ENCODE data around the gene DPH2. TPM values are rescaled to one million over a fixed set of nuclear protein-coding genes. Genes with fewer than 3 reads are reported as not detected.

DPH2 gene
- total RNA-seq, 1 donor from 2014 or later: 51.6 TPM

- ChIA-PET CTCF (interaction anchor here (1.5 to 3.5 kb wide), 2 partner anchors 11 to 182 kb away, joined by 7 to 26 read pairs; partner anchors contain the start of gene ARTN), POLR2A (interaction anchor here (1.5 kb wide), 1 partner anchor 10 kb away, joined by 3 read pairs; no protein-coding TSS in a partner anchor)
- DNase-seq (no peak), ATAC-seq (ENCODE audit: low read depth) (no peak)
- peak overlapping the region; percentile 56 for H3K4me3 Mint-ChIP-seq
- peak overlapping the region; percentile 25 for H3K27ac Mint-ChIP-seq
- H3K4me1 Mint-ChIP-seq: peaks cover 37% of the 10 kb centered on the region
- H3K27me3 Mint-ChIP-seq: no peaks in the 10 kb centered on the region
- no peak for TF ChIP-seq CTCF (IDR thresholded peaks at IDR 0.05)
- peaks cover 13% of the 10 kb centered on the region for H3K36me3 Mint-ChIP-seq (ENCODE audit: low read depth)
- intact Hi-C loops (cut with micrococcal nuclease): no loop called here
- no peaks in the 10 kb centered on the region for H3K9me3 Mint-ChIP-seq
Observed at GRCh38 chr1:43944860-43945259, 24.9 kb upstream of the DPH2 start.

- CTCF ChIA-PET: interaction anchor here (0.8 to 3.5 kb wide), 5 partner anchors 12 to 416 kb away, joined by 3 to 26 read pairs (median 3); partner anchors contain the start of gene ARTN
- peaks cover 39% of the 10 kb centered on the region for H3K4me1 Mint-ChIP-seq
- TF ChIP-seq CTCF (IDR thresholded peaks at IDR 0.05): no peak
Observed at GRCh38 chr1:43945674-43946235, 24.1 kb upstream of the DPH2 start.

GRCh38 chr1:43946236-43947060, 23.4 kb upstream of the DPH2 start, which contains the start of gene IPO13:
Gene IPO13, plus strand, starts transcription at chr1:43946950. Its CDS starts 651 bp downstream, at chr1:43947601.
- Mint-ChIP-seq H3K27me3 (no peaks in the 10 kb centered on the region), H3K36me3 (ENCODE audit: low read depth) (peaks cover 22% of the 10 kb centered on the region), H3K9me3 (no peaks in the 10 kb centered on the region), H3K27ac (peak within 1 kb of the TSS; percentile 95), H3K4me1 (peaks cover 43% of the 10 kb centered on the region), H3K4me3 (peak within 1 kb of the TSS; percentile 91)
- CTCF ChIA-PET: interaction anchor here (0.8 to 3.5 kb wide), 5 partner anchors 12 to 417 kb away, joined by 3 to 26 read pairs (median 3); partner anchors contain the start of gene ARTN
- no peak for TF ChIP-seq CTCF (IDR thresholded peaks at IDR 0.05)
- peak; percentile 95 for ATAC-seq (ENCODE audit: low read depth)
- intact Hi-C loops (cut with micrococcal nuclease): loop anchor here (1.0 kb wide), 6 partner anchors 23 to 297 kb away; partner anchors contain the start of genes ATP6V0B, CCDC24 and ST3GAL3
- DNase-seq: peak; percentile 98
- POLR2A ChIA-PET: interaction anchor here (0.7 to 2.5 kb wide), 17 partner anchors 8 to 774 kb away, joined by 3 to 19 read pairs (median 4); partner anchors contain the start of genes ATP6V0B, CFAP57, DMAP1 and DPH2

More at GRCh38 chr1:43945674-43946235, 24.1 kb upstream of the DPH2 start:
- H3K27me3 Mint-ChIP-seq: no peaks in the 10 kb centered on the region
- DNase-seq: no peak
- no peaks in the 10 kb centered on the region for H3K9me3 Mint-ChIP-seq
- H3K4me3 Mint-ChIP-seq: peak overlapping the region; percentile 91
- peak overlapping the region; percentile 95 for H3K27ac Mint-ChIP-seq
- no peak for ATAC-seq (ENCODE audit: low read depth)
- POLR2A ChIA-PET: interaction anchor here (0.7 to 2.5 kb wide), 8 partner anchors 10 to 296 kb away, joined by 3 to 19 read pairs (median 4); partner anchors contain the start of genes ATP6V0B, DPH2 and KDM4A
- peaks cover 20% of the 10 kb centered on the region for H3K36me3 Mint-ChIP-seq (ENCODE audit: low read depth)
- intact Hi-C loops (cut with micrococcal nuclease): loop anchor here (1.0 kb wide), 6 partner anchors 24 to 296 kb away; partner anchors contain the start of genes ATP6V0B, CCDC24 and ST3GAL3

- peaks cover 46% of the 10 kb centered on the region for H3K4me1 Mint-ChIP-seq
- intact Hi-C loops (cut with micrococcal nuclease): no loop called here
- ATAC-seq (ENCODE audit: low read depth): no peak
Observed at GRCh38 chr1:43947061-43947873, 22.5 kb upstream of the DPH2 start.

More at GRCh38 chr1:43947061-43947873, 22.5 kb upstream of the DPH2 start:
- no peak for DNase-seq
- Mint-ChIP-seq H3K36me3 (ENCODE audit: low read depth) (peaks cover 22% of the 10 kb centered on the region), H3K27me3 (no peaks in the 10 kb centered on the region), H3K9me3 (no peaks in the 10 kb centered on the region), H3K4me3 (peak overlapping the region; percentile 91), H3K27ac (peak overlapping the region; percentile 95)
- POLR2A ChIA-PET: interaction anchor here (1.0 to 2.5 kb wide), 14 partner anchors 7 to 775 kb away, joined by 3 to 19 read pairs (median 4); partner anchors contain the start of genes ATP6V0B, CFAP57, DMAP1 and DPH2
- TF ChIP-seq CTCF (IDR thresholded peaks at IDR 0.05): no peak
- CTCF ChIA-PET: interaction anchor here (3.5 kb wide), 1 partner anchor 13 kb away, joined by 26 read pairs; the partner anchor contains the start of gene ARTN

All from activated B cell treated with CpG ODN at 0.5 μM for 24 hours (primary cell).